ENCODE data around the gene TMPRSS6.

Gene TMPRSS6

GRCh38 chr22:37133304-37134018 is 23.9 kb upstream of the TMPRSS6 start:
- H3K4me3 ChIP-seq (ENCODE audit: low read depth, low read length): no peak overlapping the region
- DNase-seq (ENCODE audit: low read depth): no peak
- TF ChIP-seq, protein P1, sequence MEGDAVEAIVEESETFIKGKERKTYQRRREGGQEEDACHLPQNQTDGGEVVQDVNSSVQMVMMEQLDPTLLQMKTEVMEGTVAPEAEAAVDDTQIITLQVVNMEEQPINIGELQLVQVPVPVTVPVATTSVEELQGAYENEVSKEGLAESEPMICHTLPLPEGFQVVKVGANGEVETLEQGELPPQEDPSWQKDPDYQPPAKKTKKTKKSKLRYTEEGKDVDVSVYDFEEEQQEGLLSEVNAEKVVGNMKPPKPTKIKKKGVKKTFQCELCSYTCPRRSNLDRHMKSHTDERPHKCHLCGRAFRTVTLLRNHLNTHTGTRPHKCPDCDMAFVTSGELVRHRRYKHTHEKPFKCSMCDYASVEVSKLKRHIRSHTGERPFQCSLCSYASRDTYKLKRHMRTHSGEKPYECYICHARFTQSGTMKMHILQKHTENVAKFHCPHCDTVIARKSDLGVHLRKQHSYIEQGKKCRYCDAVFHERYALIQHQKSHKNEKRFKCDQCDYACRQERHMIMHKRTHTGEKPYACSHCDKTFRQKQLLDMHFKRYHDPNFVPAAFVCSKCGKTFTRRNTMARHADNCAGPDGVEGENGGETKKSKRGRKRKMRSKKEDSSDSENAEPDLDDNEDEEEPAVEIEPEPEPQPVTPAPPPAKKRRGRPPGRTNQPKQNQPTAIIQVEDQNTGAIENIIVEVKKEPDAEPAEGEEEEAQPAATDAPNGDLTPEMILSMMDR (IDR thresholded peaks at IDR 0.05; ENCODE audit: insufficient read depth, low read depth, low read length, missing control alignments): no peak

DNA sequence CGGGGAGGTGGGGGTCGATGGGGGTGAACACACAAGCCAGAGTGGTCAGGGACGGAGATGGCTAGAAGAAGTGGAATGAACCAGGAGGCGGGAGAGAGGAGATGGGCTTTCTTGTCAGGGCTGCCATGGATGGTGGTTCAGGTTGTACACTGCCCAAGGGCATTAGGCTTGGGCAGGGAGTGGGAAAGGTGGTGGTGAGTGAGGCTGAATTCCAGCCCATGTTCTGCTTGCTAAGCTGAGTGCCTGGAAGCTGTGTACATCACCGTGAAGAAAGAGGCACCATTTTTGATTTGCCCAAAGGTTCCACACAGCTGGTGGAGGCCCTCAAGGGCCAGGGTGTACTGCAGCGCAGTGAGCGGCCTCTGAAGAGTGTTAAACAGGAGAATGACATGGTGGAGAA is 23.3 kb upstream of the TMPRSS6 start:
- DNase-seq (ENCODE audit: low read depth): no peak
- TF ChIP-seq, protein P1 (IDR thresholded peaks at IDR 0.05; ENCODE audit: insufficient read depth, low read depth, low read length, missing control alignments): no peak
- H3K4me3 ChIP-seq (ENCODE audit: low read depth, low read length): no peak overlapping the region

- TF ChIP-seq, protein P1 (IDR thresholded peaks at IDR 0.05; ENCODE audit: insufficient read depth, low read depth, low read length, missing control alignments): no peak
- no peak for DNase-seq (ENCODE audit: low read depth)
- H3K4me3 ChIP-seq (ENCODE audit: low read depth, low read length): no peak overlapping the region
These were observed 20.4 kb upstream of the TMPRSS6 start for GRCh38 chr22:37129866-37130441.

- no peak for DNase-seq (ENCODE audit: low read depth)
- H3K4me3 ChIP-seq (ENCODE audit: low read depth, low read length): no peak overlapping the region
- TF ChIP-seq, protein P1 (IDR thresholded peaks at IDR 0.05; ENCODE audit: insufficient read depth, low read depth, low read length, missing control alignments): no peak
These were observed 19.2 kb upstream of the TMPRSS6 start for GRCh38 chr22:37128555-37129281.

DNA sequence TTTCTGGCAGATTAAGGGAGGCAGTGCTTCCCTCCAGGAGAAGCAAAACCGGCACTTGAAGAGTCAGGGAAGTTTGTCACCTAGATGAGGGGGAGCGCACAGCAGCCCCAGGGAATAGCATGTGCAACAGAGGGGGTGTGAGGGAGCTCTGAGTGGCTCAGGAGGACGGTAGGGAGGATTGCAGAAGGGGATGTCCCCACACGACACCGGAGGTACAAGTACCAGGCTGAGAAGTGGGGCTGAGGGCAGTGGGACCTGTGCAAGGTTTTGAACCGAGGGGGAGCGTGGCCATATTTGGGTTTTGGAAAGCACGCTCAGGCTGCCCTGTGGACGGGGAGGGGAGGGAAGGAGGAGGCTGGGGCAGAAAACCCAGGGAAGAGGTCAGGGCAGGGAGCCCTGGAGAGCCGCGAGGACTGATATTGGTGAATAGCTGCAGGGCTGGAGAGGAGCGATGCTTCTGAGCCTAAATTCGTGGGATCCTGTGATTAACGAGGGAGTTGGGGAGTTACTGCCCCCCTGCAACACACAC is 17.9 kb upstream of the TMPRSS6 start:
- TF ChIP-seq, protein P1 (IDR thresholded peaks at IDR 0.05; ENCODE audit: insufficient read depth, low read depth, low read length, missing control alignments): no peak

DNA sequence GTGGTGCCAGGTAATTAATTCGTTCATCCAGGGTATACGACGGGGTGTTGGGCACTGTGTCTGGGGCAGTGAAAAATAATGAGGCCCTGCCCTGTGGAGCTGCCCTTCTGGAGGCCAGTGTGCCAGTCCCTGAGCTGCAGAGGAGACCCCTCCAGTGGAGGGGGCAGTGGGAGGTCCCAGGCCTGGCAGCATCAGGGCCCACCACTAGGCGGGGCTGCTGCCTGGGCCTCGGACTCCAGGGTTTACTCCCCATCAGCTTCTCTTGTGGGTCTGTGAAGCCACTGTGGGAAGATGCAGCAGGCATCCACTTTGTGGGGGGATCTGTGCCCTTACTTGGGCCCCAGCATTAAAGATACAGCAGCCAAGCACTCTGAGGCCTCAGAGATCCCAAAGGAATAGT is 17.4 kb upstream of the TMPRSS6 start:
- no peak for DNase-seq (ENCODE audit: low read depth)
- TF ChIP-seq, protein P1 (IDR thresholded peaks at IDR 0.05; ENCODE audit: insufficient read depth, low read depth, low read length, missing control alignments): peak; percentile 64
- no peak overlapping the region for H3K4me3 ChIP-seq (ENCODE audit: low read depth, low read length)

More for the DNA sequence above, 17.9 kb upstream of the TMPRSS6 start:
- H3K4me3 ChIP-seq (ENCODE audit: low read depth, low read length): no peak overlapping the region
- DNase-seq (ENCODE audit: low read depth): no peak
